Testis (tissue), 3 donors: Measurements from ENCODE around the gene USP36. TPM values are rescaled to one million over a fixed set of nuclear protein-coding genes. Genes with fewer than 3 reads are reported as not detected.
A peak's percentile ranks its signal among the peaks of the same experiment; 100 is the strongest.
"Not testable (repeated sequence)": the region's sequence is repeated elsewhere in the genome, so short reads cannot be mapped to it uniquely, and the experiment has no call there.

Source experiments
- DNase-seq: peaks from one replicate; pipeline ENCODE4 v3.0.0-alpha.2; 2019
- H3K27ac ChIP-seq, 2 donors: fragments of 200-600 bp; sonication (generic); one replicate each; pipeline ENCODE4 v1.5.1; 2019
- H3K27me3 ChIP-seq: fragments of 200-600 bp; sonication (generic); one replicate; pipeline ENCODE4 v1.5.1; 2019
- H3K36me3 ChIP-seq: fragments of 200-600 bp; sonication (generic); one replicate; pipeline ENCODE4 v1.5.1; 2017; ENCODE audit warnings: low read depth; ENCODE audit errors: missing control alignments
- H3K4me1 ChIP-seq: fragments of 200-600 bp; sonication (generic); one replicate; pipeline ENCODE4 v1.5.1; 2019
- H3K4me3 ChIP-seq, 2 donors: fragments of 200-600 bp; sonication (generic); one replicate each; pipeline ENCODE4 v1.5.1; 2017 to 2019
- H3K9me3 ChIP-seq: fragments of 200-600 bp; sonication (generic); one replicate; pipeline ENCODE4 v1.5.1; 2017
- CTCF ChIP-seq, 3 experiments: fragments of 450-650 bp in 2 of 3; fragments of 200-600 bp in 1 of 3; sonication (generic) in 1 of 3; IDR thresholded peaks; one replicate each; pipeline ENCODE4 v1.5.1; 2016 to 2019; ENCODE audit warnings: antibody characterized with exemption in 3 of 3, mild to moderate bottlenecking in 2 of 3, moderate library complexity in 1 of 3
- POLR2A ChIP-seq: fragments of 450-650 bp; IDR thresholded peaks from one replicate; pipeline ENCODE4 v1.6.1; 2017; ENCODE audit warnings: antibody characterized with exemption, mild to moderate bottlenecking, moderate library complexity
- WGBS, 2 donors: methylation state at CpG; one replicate each; pipeline ENCODE4 v1.1.5; 2018; 5-methylcytosine and 5-hydroxymethylcytosine counted together
- intact Hi-C: fragments of 100-400 bp; cut with DNase I; formaldehyde crosslinking; loops from one replicate; pipeline ENCODE4 v1.15.1; 2023; ENCODE audit warnings: low total_unique reads
- polyA plus RNA-seq: library from polyadenylated mRNA; stranded (reverse); fragments of 350-450 nt; fragmentation: Illumina TruSeq; extraction: RNeasy Lipid Tissue Mini Kit (QIAGEN cat#74804); gene quantifications from one replicate; pipeline ENCODE4 v1.2.3, GENCODE V29; 2014; ENCODE audit warnings: low read depth, low replicate concordance; ENCODE audit not compliant: insufficient read depth
- total RNA-seq, 2 donors: library from RNA; depleted of rRNA; stranded (reverse); fragments of >200 nt; gene quantifications; one replicate each; pipeline ENCODE4 v1.2.3, GENCODE V29; 2016

Gene USP36
- total and polyA plus RNA-seq, 3 donors from 2014 or later: 32.8 to 79.8 (median 77.5) TPM

DNA sequence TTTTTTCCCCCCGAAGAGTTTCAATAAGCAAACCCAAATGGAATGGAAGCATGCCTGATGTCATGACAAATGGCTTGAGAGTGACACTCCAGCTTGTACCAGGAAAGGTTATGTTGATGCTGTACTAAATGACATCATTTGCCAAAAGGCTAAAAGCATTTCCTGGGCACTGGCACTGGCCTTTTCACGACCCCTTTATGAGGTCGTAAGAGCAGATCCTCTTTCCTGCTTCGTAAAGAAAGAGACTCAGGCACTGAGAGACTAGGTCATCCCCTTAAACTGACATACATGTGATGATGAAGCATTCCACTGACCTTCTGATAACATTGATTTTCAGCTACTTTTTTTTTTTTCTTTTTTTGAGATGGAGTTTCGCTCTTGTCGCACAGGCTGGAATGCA lies 31.9 kb upstream of the USP36 start:
- Histone ChIP-seq H3K9me3 (no peaks in the 10 kb centered on the region), H3K27me3 (no peaks in the 10 kb centered on the region), H3K4me3 (no peak overlapping the region), H3K36me3 (no peaks in the 10 kb centered on the region), H3K27ac (peak overlapping the region in 1 of 2 donors; percentile 76), H3K4me1 (peaks cover 29% of the 10 kb centered on the region)
- intact Hi-C loops: no loop called here
- DNase-seq: no peak
- WGBS, 2 donors: 86 to 87% methylated on average over 6 of the region's 6 CpGs
- TF ChIP-seq POLR2A (no peak), CTCF (IDR thresholded peaks at IDR 0.05) (no peak)

- Histone ChIP-seq H3K27ac (no peak overlapping the region), H3K9me3 (no peaks in the 10 kb centered on the region), H3K4me1 (peaks cover 29% of the 10 kb centered on the region), H3K27me3 (no peaks in the 10 kb centered on the region), H3K36me3 (no peaks in the 10 kb centered on the region), H3K4me3 (no peak overlapping the region)
- intact Hi-C loops: no loop called here
- WGBS, 2 donors: 52 to 65% methylated on average over 15 of the region's 15 CpGs
- no peak for TF ChIP-seq POLR2A
- no peak for TF ChIP-seq CTCF (IDR thresholded peaks at IDR 0.05)
- no peak for DNase-seq
Measured at GRCh38 chr17:78870621-78871020, 30.0 kb upstream of the USP36 start.

- no peak for DNase-seq
- Histone ChIP-seq H3K27ac (no peak overlapping the region), H3K27me3 (no peaks in the 10 kb centered on the region), H3K4me3 (no peak overlapping the region), H3K36me3 (no peaks in the 10 kb centered on the region), H3K9me3 (no peaks in the 10 kb centered on the region), H3K4me1 (peaks cover 10% of the 10 kb centered on the region)
- TF ChIP-seq POLR2A (no peak), CTCF (IDR thresholded peaks at IDR 0.05) (no peak)
- 79% methylated on average over 7 of the region's 7 CpGs for WGBS, 2 donors
- intact Hi-C loops: loop anchor here (5.0 kb wide), 1 partner anchor 99 kb away; no protein-coding TSS in a partner anchor
Measured at GRCh38 chr17:78868391-78868790, 27.8 kb upstream of the USP36 start.

GRCh38 chr17:78867046-78867445 lies 26.4 kb upstream of the USP36 start:
- not testable (repeated sequence) for H3K36me3 ChIP-seq, DNase-seq, H3K27me3 ChIP-seq, H3K9me3 ChIP-seq, H3K4me1 ChIP-seq, H3K27ac ChIP-seq, H3K4me3 ChIP-seq
- intact Hi-C loops: loop anchor here (5.0 kb wide), 1 partner anchor 100 kb away; no protein-coding TSS in a partner anchor
- 81% methylated on average over 3 of the region's 3 CpGs for WGBS, 2 donors

DNA sequence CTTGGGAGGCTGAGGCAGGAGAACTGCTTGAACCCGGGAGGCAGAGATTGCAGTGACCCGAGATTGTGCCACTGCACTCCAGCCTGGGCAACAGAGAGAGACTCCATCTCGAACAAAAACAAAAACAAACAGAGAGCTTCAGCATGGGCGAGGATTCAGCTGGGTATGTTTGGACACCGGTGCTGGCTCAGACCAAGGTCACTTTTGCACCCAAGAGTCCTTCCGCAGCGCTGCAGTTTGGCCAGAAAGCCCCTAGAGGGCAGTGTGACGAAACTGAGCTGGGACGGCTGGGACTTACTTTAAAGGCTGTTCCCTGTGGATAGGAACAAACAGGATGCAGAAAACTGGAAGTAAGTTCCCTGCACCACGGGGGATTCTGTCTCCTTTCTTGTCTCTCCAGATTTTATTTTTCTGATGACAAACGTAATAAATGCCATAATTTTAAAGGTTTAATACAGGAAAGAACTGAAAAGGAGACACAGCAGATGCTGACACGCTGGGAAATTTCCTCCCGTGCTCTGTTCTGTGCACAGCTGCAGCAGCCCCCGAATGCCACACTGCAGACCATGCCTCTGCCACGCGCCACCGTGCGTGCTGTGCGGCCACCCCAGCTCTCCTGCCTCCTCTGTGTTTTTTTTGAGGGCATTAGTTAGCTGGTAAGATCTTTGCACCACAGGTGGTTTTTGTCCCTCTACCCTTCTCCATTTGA lies 25.2 kb upstream of the USP36 start:
- no peaks in the 10 kb centered on the region for H3K9me3 ChIP-seq
- intact Hi-C loops: loop anchor here (5.0 kb wide), 1 partner anchor 101 kb away; no protein-coding TSS in a partner anchor
- no peaks in the 10 kb centered on the region for H3K36me3 ChIP-seq
- peak overlapping the region in 1 of 2 donors; percentile 16 for H3K27ac ChIP-seq
- WGBS, 2 donors: 27 to 49% methylated on average over 18 to 19 of the region's 19 CpGs
- peaks cover 12% of the 10 kb centered on the region for H3K4me1 ChIP-seq
- no peak overlapping the region for H3K4me3 ChIP-seq
- peak; percentile 90 for DNase-seq
- H3K27me3 ChIP-seq: no peaks in the 10 kb centered on the region
- TF ChIP-seq CTCF (IDR thresholded peaks at IDR 0.05) (peak; percentile 75 to 90 (median 86)), POLR2A (no peak)
